Prostate gland (tissue), 2 donors: Measurements from ENCODE around the gene EIF4G1. TPM values are rescaled to one million over a fixed set of nuclear protein-coding genes. Genes with fewer than 3 reads are reported as not detected.

ENCODE experiments used
- DNase-seq: peaks from one replicate; pipeline ENCODE4 v3.0.0-alpha.2; 2019; ENCODE audit warnings: low spot score
- H3K27ac ChIP-seq, 2 donors: fragments of 200-600 bp; sonication (generic); 2 replicates each; pipeline ENCODE4 v1.5.1; 2017 to 2019
- H3K27me3 ChIP-seq: fragments of 200-600 bp; sonication (generic); replicated peaks from 2 replicates; pipeline ENCODE4 v1.5.1; 2019; ENCODE audit not compliant: insufficient read depth
- H3K36me3 ChIP-seq, 2 donors: fragments of 200-600 bp; sonication (generic); 1 replicate in 1 of 2; 2 replicates in 1 of 2; pipeline versions ENCODE4 v1.5.1 to v1.8.1; 2017 to 2019
- H3K4me1 ChIP-seq: fragments of 200-600 bp; sonication (generic); replicated peaks from 2 replicates; pipeline ENCODE4 v1.5.1; 2019
- H3K4me3 ChIP-seq, 2 donors: fragments of 200-600 bp; sonication (generic); 2 replicates each; pipeline ENCODE4 v1.5.1; 2017 to 2019
- H3K9me3 ChIP-seq: fragments of 200-600 bp; sonication (generic); 2 replicates; pipeline ENCODE4 v1.5.1; 2017
- CTCF ChIP-seq, 4 experiments: fragments of 200-600 bp in 2 of 4; fragments of 450-650 bp in 2 of 4; sonication (generic) in 2 of 4; IDR thresholded peaks; 1 replicate in 3 of 4; 2 replicates in 1 of 4; pipeline ENCODE4 v1.5.1; 2016 to 2019; ENCODE audit warnings: antibody characterized with exemption in 4 of 4, mild to moderate bottlenecking in 2 of 4, moderate library complexity in 2 of 4
- POLR2A ChIP-seq: fragments of 450-650 bp; IDR thresholded peaks from one replicate; pipeline ENCODE4 v1.6.1; 2016; ENCODE audit warnings: antibody characterized with exemption, mild to moderate bottlenecking
- POLR2AphosphoS5 ChIP-seq: sonication (generic); formaldehyde crosslinking; IDR thresholded peaks from one replicate; pipeline ENCODE4 v1.6.1; 2017; ENCODE audit warnings: antibody characterized with exemption
- WGBS: methylation state at CpG from one replicate; pipeline ENCODE4 v1.1.5; 2018; 5-methylcytosine and 5-hydroxymethylcytosine counted together
- intact Hi-C: fragments of 100-400 bp; cut with DNase I; formaldehyde crosslinking; loops from one replicate; pipeline ENCODE4 v1.14.2; 2022
- total RNA-seq, 2 donors: library from RNA; depleted of rRNA; stranded (reverse); fragments of >200 nt; gene quantifications; one replicate each; pipeline ENCODE4 v1.1.0, GENCODE V29; 2016

The EIF4G1 gene
- total RNA-seq, 2 donors from 2014 or later, result 331 to 370 TPM

- H3K9me3 ChIP-seq, result no peaks in the 10 kb centered on the region
- TF ChIP-seq CTCF (IDR thresholded peaks at IDR 0.05) (no peak), POLR2A (no peak)
- intact Hi-C loops, result loop anchor here (5.0 kb wide), 1 partner anchor 133 kb away; no protein-coding TSS in a partner anchor
- no peaks in the 10 kb centered on the region for H3K36me3 ChIP-seq
- DNase-seq, result no peak
- no peaks in the 10 kb centered on the region for H3K27me3 ChIP-seq
- H3K4me3 ChIP-seq, result peak within 1 kb of the TSS; percentile 44 to 49
- WGBS, result 32% methylated on average over 24 of the region's 71 CpGs
- H3K27ac ChIP-seq, result peak within 1 kb of the TSS; percentile 44 to 51
- no peaks in the 10 kb centered on the region for H3K4me1 ChIP-seq
Observed at GRCh38 chr3:184379358-184380184, 65.2 kb downstream of the EIF4G1 start, which contains the start of gene CHRD. CHRD (plus strand) TSS chr3:184380054; CDS start chr3:184380319, 265 bp downstream.

DNA sequence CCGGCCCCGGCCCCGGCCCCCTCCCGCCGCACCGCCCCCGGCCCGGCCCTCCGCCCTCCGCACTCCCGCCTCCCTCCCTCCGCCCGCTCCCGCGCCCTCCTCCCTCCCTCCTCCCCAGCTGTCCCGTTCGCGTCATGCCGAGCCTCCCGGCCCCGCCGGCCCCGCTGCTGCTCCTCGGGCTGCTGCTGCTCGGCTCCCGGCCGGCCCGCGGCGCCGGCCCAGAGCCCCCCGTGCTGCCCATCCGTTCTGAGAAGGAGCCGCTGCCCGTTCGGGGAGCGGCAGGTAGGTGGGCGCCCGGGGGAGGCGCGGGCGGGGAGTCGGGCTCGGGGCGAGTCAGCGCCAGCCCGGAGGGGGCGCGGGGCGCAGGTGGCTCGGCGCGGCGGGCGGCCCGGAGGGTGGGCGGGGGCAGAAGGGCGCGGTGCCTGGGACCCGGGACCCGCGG is 65.8 kb downstream of the EIF4G1 start:
- no peak for TF ChIP-seq POLR2AphosphoS5
- no peak for TF ChIP-seq POLR2A
- no peak for TF ChIP-seq CTCF (IDR thresholded peaks at IDR 0.05)
- Histone ChIP-seq H3K27ac (no peak overlapping the region), H3K9me3 (no peaks in the 10 kb centered on the region), H3K4me1 (no peaks in the 10 kb centered on the region), H3K27me3 (no peaks in the 10 kb centered on the region), H3K36me3 (no peaks in the 10 kb centered on the region), H3K4me3 (peak overlapping the region; percentile 44 to 49)
- WGBS, result 0% methylated on average over 12 of the region's 62 CpGs
- intact Hi-C loops, result no loop called here
- DNase-seq, result peak; percentile 33

DNA sequence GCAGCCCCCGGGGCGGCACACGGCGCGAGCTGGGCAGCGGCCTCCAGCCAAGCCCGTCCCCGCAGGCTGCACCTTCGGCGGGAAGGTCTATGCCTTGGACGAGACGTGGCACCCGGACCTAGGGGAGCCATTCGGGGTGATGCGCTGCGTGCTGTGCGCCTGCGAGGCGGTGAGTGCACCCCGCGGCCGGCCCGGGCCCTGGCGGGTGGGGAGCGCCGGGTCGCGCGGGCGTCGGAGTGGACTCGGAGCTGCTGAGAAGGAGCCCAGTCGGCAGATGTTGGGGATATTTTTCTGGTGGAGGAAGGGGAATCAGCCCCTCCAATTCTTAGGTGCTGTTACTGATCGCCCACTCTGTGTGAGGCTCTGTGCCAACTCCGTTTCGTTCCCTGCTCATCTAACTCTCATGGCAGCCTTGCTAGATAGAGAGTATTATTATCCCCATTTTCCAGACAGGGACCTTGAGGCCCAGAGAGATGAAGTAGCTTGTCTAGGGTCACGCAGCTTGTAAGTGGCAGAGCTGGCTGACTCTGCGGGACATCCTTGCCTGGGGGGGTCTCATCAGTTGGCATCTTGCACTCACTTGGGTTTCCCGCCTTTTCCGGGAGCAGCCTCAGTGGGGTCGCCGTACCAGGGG is 66.3 kb downstream of the EIF4G1 start:
- no peaks in the 10 kb centered on the region for H3K9me3 ChIP-seq
- 5% methylated on average over 41 of the region's 42 CpGs for WGBS
- no peak for DNase-seq
- TF ChIP-seq POLR2AphosphoS5 (no peak), POLR2A (no peak), CTCF (IDR thresholded peaks at IDR 0.05) (no peak)
- no peaks in the 10 kb centered on the region for H3K4me1 ChIP-seq
- intact Hi-C loops, result no loop called here
- H3K27ac ChIP-seq, result no peak overlapping the region
- H3K4me3 ChIP-seq, result peak overlapping the region; percentile 44 to 49
- H3K36me3 ChIP-seq, result no peaks in the 10 kb centered on the region
- no peaks in the 10 kb centered on the region for H3K27me3 ChIP-seq

DNA sequence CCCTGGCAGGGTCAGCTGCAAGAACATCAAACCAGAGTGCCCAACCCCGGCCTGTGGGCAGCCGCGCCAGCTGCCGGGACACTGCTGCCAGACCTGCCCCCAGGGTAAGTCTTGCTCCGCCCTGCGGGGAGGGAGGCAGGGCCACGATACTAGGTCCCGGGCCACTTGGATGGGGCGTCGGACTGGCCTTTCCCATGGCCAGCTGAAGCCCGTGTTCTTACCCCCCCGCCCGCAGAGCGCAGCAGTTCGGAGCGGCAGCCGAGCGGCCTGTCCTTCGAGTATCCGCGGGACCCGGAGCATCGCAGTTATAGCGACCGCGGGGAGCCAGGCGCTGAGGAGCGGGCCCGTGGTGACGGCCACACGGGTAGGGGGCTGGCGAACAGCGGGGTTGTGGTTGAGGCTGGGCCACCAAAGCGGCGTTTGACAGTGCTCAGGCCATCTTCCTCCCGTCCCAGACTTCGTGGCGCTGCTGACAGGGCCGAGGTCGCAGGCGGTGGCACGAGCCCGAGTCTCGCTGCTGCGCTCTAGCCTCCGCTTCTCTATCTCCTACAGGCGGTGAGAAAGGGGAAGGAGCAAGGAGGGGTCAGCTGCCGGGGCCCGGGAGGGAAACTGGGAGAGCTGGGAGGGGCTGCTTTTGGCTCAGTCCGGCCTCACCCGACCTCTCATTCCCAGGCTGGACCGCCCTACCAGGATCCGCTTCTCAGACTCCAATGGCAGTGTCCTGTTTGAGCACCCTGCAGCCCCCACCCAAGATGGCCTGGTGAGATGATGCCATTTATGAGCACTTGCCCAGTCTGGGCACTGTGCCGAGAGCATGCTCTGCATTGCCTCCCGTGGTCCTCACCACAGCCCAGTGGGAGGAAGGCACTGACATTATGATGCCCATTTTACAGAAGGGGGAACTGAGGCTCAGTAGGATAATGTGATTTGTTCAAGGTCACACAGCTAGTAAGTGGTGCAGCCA is 67.1 kb downstream of the EIF4G1 start:
- no peaks in the 10 kb centered on the region for H3K36me3 ChIP-seq
- no peak for DNase-seq
- no peaks in the 10 kb centered on the region for H3K27me3 ChIP-seq
- H3K27ac ChIP-seq, result no peak overlapping the region
- WGBS, result 35% methylated on average over 54 of the region's 55 CpGs
- H3K9me3 ChIP-seq, result no peaks in the 10 kb centered on the region
- TF ChIP-seq POLR2A (no peak), CTCF (IDR thresholded peaks at IDR 0.05) (no peak), POLR2AphosphoS5 (no peak)
- intact Hi-C loops, result no loop called here
- no peak overlapping the region for H3K4me3 ChIP-seq
- no peaks in the 10 kb centered on the region for H3K4me1 ChIP-seq
